MG63 (cell line): ENCODE data around the gene PPP2R2C. TPM values are rescaled to one million over a fixed set of nuclear protein-coding genes. Genes with fewer than 3 reads are reported as not detected.

ENCODE experiments used
- DNase-seq: peaks from one replicate; pipeline ENCODE4 v3.0.0-alpha.2; 2020
- H3K27me3 ChIP-seq: fragments of 250-450 bp; sonication (Bioruptor Pico); 2 replicates; pipeline ENCODE4 v1.5.1; 2020; ENCODE audit warnings: mild to moderate bottlenecking, moderate library complexity
- H3K36me3 ChIP-seq: fragments of 250-450 bp; sonication (Bioruptor Pico); 2 replicates; pipeline ENCODE4 v1.5.1; 2020; ENCODE audit warnings: mild to moderate bottlenecking, moderate library complexity
- H3K4me3 ChIP-seq: fragments of 250-450 bp; sonication (Bioruptor Pico); 2 replicates; pipeline ENCODE4 v1.5.1; 2020; ENCODE audit warnings: mild to moderate bottlenecking, moderate library complexity
- H3K9me3 ChIP-seq: fragments of 250-450 bp; sonication (Bioruptor Pico); 2 replicates; pipeline ENCODE4 v1.5.1; 2020; ENCODE audit warnings: mild to moderate bottlenecking, moderate library complexity
- total RNA-seq: library from RNA; depleted of rRNA; stranded (reverse); fragments of >200 nt; shearing (Covaris generic); gene quantifications from 2 replicates; pipeline ENCODE4 v1.2.3, GENCODE V29; 2014; ENCODE audit warnings: low replicate concordance

Gene PPP2R2C
- total RNA-seq, 1 experiment from 2014 or later = 3.3 TPM

DNA sequence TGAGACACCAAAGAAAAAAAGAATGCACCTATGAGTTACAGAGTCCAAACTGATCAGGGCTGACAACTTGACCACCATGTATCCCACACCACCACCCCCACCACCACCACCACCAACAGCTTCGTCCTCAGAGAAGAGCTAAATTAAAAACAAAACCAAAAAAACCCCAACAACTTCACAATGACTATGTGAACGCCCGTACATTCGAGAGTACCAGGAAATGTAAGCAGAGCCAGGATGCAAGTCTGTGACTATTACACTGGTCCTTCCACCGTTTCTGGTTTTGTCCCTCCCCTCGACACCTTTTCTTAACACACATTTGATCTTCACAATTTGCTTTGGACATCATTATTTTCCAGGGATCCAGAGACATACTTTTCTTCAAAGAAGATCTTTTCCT, 151.8 kb downstream of the PPP2R2C start:
- Histone ChIP-seq H3K9me3 (no peaks in the 10 kb centered on the region), H3K36me3 (no peaks in the 10 kb centered on the region), H3K27me3 (no peaks in the 10 kb centered on the region), H3K4me3 (no peak overlapping the region)
- no peak for DNase-seq

DNA sequence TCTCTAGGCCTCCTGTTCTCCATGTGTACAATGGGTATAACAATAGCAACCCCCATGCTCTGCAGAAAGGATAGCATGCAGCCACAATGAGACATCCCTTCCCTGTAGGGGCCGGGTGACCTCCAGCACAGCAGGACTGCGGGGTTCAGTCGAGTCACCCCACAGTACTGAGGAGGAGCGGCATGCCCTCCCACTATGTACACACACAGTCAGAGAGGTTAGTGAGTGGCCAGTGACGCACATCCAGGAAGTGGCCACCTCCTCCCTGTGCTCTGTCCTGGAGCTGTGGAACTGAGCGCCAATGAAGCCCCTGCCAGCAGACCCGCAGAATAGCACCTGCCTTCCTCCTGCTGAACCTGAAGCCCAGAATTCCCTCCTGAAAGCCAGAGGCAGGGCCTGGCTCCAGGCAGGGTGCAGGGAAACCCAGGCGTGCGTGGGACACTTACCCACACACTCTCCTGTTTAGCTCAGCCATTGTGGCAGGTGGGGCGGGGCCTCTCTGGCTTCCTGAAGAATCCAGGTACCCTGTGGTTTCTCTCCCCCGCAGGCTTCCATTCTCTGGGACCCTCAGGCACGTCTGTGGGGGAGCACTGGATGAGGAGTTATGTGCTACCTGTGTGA, 152.8 kb downstream of the PPP2R2C start:
- H3K9me3 ChIP-seq = no peaks in the 10 kb centered on the region
- H3K27me3 ChIP-seq = no peaks in the 10 kb centered on the region
- no peak overlapping the region for H3K4me3 ChIP-seq
- no peaks in the 10 kb centered on the region for H3K36me3 ChIP-seq
- DNase-seq = no peak

DNA sequence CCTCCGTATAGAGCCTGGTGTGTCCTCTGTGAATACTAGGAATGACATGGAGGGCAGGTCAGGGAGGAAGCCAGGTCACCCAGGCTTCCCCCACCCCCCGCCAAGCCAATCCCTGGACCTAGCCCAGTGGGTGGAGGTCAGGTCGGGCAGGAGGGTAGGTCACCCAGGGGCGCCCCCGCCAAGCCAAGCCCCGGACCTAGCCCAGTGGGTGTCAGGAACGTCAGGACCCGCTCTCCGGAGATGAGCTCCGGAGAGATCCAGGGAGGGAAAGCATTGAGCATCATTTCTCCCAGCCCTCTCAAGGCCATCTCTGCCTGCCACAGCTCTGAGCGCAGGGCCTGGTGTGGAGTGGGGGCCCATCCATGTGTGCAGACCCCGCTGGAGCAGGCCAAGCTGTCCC, 154.2 kb downstream of the PPP2R2C start:
- Histone ChIP-seq H3K36me3 (no peaks in the 10 kb centered on the region), H3K9me3 (no peaks in the 10 kb centered on the region), H3K27me3 (no peaks in the 10 kb centered on the region), H3K4me3 (no peak overlapping the region)
- no peak for DNase-seq

DNA sequence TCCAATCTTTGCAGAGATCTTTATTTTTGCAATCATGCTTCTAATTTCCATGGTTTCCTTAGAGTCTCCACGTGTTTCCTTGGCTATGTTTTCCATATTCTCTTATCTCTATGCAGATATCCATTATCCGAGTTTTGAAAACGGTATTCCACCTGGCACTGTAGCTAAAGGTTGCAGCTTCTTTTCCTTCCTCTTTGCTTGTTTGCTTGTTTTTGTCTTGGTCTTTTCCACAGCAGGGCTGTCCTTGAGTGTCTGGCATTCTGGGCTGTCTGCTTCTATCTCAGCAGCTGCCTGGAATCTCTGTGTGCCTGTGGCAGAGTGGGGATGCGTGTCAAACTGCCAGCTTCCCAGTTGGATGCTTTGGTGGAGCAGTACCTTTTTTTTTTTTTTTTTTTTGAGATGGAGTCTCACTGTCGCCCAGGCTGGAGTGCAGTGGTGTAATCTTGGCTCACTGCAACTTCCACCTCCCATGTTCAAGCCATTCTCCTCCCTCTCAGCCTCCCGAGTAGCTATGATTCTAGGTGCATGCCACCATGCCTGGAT, 155.9 kb downstream of the PPP2R2C start:
- no peaks in the 10 kb centered on the region for H3K9me3 ChIP-seq
- no peaks in the 10 kb centered on the region for H3K27me3 ChIP-seq
- no peaks in the 10 kb centered on the region for H3K36me3 ChIP-seq
- no peak overlapping the region for H3K4me3 ChIP-seq
- DNase-seq = no peak

DNA sequence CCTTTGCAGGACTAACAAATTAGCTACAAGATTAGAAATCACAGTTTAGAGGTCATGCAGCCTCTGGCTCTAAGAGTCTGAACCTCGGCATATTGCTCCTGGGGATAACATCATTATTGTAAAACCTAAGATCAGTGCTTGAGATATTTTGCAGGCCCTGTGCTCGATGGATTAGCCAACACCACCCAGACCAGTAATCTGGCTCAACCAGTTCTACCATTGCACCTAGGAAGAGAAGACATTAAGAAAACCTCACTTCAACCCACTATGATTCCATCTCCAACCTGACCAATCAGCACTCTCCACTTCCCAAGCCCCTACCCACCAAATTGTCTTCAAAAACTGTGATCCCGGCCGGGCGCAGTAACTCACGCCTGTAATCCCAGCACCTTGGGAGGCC, 159.2 kb downstream of the PPP2R2C start:
- Histone ChIP-seq H3K4me3 (no peak overlapping the region), H3K9me3 (no peaks in the 10 kb centered on the region), H3K27me3 (peaks cover 16% of the 10 kb centered on the region), H3K36me3 (no peaks in the 10 kb centered on the region)
- no peak for DNase-seq

DNA sequence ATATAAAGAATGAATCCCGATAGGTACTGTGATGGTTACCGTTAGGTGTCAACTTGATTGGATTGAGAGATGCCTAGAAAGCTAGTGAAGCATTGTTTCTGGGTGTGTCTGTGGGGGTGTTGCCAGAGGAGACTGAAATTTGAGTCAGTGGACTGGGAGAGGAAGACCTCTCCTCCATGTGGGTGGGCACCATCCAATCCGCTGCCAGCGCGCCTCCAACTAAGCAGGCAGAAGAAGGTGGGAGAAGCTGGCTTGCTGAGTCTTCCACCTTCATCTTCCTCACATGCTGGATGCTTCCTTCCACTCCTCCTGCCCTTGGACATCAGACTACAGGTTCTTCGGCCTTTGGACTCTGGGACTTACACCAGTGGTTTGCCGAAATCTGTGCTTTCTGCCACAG, 162.6 kb downstream of the PPP2R2C start:
- Histone ChIP-seq H3K27me3 (peaks cover 17% of the 10 kb centered on the region), H3K4me3 (no peak overlapping the region), H3K9me3 (no peaks in the 10 kb centered on the region), H3K36me3 (no peaks in the 10 kb centered on the region)
- DNase-seq = no peak

DNA sequence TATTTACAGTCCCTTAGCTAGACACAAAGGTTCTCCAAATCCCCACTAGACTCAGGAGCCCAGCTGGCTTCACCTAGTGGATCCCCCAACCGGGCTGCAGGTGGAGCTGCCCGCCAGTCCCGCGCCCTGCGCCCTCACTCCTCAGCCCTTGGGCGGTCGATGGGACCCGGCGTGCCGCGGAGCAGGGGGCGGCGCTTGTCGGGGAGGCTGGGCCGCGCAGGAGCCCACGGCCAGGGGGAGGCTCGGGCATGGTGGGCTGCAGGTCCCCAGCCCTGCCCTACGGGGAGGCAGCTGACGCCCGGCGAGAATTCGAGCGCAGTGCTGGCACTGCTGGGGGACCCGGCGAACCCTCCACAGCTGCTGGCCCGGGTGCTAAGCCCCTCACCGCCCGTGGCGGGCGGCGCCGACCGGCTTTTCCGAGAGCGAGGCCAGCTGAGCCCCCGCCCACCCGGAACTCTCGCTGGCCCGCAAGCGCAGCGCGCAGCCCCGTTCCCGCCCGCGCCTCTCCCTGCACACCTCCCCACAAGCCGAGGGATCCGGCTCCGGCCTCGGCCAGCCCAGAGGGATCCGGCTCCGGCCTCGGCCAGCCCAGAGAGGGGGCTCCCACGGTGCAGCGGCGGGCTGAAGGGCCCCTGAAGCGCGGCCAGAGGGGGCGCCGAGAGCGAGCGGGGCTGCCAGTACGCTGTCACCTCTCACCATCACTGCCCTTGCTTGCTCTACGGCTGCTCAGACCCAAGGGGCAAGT, 163.3 kb downstream of the PPP2R2C start:
- no peak for DNase-seq
- Histone ChIP-seq H3K4me3 (no peak overlapping the region), H3K36me3 (no peaks in the 10 kb centered on the region), H3K27me3 (peaks cover 17% of the 10 kb centered on the region), H3K9me3 (no peaks in the 10 kb centered on the region)

DNA sequence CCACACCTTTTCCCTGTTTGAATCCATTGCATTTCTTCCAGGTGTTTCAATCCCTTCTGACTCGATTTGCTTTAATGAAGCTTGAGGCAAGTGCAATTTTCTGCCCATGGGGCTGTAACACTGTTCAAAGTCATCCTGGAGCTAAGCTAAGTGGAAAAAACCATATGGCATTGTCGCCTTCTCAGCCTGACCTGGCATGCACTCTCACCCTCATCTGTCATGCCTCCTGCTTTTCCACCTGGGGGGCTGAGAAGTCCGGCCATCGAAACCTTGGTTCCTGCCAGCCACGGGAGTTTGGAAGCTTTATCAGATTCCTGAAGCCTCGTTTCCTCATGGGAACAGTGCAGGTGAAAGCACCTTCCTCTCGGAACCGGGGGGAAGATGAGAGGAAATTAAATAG, 164.5 kb downstream of the PPP2R2C start:
- no peak overlapping the region for H3K4me3 ChIP-seq
- peaks cover 17% of the 10 kb centered on the region for H3K27me3 ChIP-seq
- DNase-seq = no peak
- no peaks in the 10 kb centered on the region for H3K9me3 ChIP-seq
- no peaks in the 10 kb centered on the region for H3K36me3 ChIP-seq

DNA sequence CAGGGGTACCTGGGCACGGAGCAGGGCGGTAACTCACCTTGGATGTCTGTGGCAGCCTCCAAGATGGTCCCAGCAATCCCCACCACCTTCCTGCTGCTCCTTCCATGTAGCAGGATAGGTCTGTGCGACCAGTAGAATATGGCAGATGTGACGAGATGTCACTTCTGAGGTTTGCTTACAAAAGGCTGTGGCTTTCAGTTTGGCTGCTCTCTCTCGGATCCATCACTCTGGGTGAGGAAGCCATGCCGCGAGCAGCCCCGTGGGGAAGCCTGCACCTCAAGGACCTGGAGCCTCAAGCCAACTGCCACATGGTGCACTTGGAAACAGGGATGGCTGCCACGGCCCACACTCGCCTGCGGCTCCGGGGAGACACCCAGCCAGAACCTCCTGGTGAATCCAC, 165.2 kb downstream of the PPP2R2C start:
- no peak for DNase-seq
- Histone ChIP-seq H3K27me3 (peaks cover 17% of the 10 kb centered on the region), H3K36me3 (no peaks in the 10 kb centered on the region), H3K4me3 (no peak overlapping the region), H3K9me3 (no peaks in the 10 kb centered on the region)

DNA sequence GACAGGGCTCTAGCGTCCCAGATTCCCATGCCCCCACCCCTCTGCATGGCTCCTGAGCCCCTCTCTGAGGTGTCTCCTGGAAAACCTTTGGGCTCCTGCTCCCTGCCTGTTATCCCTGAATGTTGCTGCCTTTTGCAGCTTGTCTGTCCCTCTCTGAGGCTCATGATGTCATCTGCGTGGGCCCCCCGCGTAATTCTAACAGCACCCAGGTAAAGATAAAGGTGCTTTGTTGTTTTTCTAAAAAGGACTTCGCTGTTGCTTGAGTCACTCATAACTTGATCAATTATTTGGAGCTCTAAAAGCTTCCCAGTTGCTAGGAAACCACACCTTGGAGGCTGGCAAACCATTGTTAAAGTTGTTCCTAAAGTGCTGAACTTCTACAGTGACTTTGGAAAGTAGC, 166.1 kb downstream of the PPP2R2C start:
- Histone ChIP-seq H3K4me3 (no peak overlapping the region), H3K27me3 (peaks cover 17% of the 10 kb centered on the region), H3K36me3 (no peaks in the 10 kb centered on the region), H3K9me3 (no peaks in the 10 kb centered on the region)
- no peak for DNase-seq

DNA sequence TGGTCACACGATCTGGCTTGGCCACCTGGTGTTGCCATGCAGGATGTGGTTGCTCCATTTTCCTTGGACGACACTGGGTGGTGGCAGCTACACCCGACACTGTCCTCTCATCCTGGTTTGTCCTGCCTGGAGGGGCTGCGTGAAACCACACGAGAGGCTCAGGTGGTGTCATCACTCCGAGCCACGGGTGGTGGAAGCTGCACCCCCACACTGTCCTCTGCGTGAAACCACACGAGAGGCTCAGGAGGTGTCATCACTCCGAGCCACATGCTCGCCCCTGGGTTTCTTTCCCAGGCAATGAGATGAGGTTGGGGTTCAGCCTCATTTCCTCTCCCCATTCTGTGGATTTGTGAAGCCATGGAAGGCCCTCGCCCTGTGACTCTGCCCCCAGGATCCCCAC, 168.5 kb downstream of the PPP2R2C start:
- Histone ChIP-seq H3K4me3 (no peak overlapping the region), H3K27me3 (peaks cover 9% of the 10 kb centered on the region), H3K36me3 (no peaks in the 10 kb centered on the region), H3K9me3 (no peaks in the 10 kb centered on the region)
- DNase-seq = no peak

DNA sequence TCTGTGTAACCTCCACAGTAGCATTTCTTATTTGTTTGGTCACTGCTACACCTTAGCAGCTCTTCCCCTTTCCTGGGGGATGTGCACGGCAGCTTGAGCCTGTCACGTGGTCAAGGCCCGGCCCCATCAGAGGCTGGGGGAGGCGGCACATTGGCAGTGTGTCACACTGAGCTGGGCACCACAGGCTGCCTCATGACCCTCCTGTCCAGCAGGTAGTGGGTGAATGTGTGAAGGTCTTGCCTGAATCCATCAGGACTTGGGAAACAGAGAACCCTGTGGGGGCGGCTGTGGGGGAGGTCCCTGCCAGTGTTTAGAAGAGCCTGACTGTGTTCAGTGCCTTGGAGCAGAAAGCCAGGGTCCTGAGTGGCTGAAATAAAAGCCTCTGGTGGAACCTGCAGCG, 169.5 kb downstream of the PPP2R2C start:
- H3K4me3 ChIP-seq = no peak overlapping the region
- no peaks in the 10 kb centered on the region for H3K27me3 ChIP-seq
- no peaks in the 10 kb centered on the region for H3K9me3 ChIP-seq
- DNase-seq = no peak
- no peaks in the 10 kb centered on the region for H3K36me3 ChIP-seq

DNA sequence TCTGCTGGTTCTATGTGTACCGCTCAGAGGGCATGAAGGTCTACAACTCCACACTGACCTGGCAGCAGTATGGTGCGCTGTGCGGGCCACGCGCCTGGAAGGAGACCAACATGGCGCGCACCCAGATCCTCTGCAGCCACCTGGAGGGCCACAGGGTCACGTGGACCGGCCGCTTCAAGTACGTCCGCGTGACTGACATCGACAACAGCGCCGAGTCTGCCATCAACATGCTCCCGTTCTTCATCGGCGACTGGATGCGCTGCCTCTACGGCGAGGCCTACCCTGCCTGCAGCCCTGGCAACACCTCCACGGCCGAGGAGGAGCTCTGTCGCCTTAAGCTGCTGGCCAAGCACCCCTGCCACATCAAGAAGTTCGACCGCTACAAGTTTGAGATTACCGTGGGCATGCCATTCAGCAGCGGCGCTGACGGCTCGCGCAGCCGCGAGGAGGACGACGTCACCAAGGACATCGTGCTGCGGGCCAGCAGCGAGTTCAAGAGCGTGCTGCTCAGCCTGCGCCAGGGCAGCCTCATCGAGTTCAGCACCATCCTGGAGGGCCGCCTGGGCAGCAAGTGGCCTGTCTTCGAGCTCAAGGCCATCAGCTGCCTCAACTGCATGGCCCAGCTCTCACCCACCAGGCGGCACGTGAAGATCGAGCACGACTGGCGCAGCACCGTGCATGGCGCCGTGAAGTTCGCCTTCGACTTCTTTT, 170.5 kb downstream of the PPP2R2C start:
- Histone ChIP-seq H3K27me3 (no peaks in the 10 kb centered on the region), H3K36me3 (no peaks in the 10 kb centered on the region), H3K9me3 (no peaks in the 10 kb centered on the region), H3K4me3 (no peak overlapping the region)
- no peak for DNase-seq

DNA sequence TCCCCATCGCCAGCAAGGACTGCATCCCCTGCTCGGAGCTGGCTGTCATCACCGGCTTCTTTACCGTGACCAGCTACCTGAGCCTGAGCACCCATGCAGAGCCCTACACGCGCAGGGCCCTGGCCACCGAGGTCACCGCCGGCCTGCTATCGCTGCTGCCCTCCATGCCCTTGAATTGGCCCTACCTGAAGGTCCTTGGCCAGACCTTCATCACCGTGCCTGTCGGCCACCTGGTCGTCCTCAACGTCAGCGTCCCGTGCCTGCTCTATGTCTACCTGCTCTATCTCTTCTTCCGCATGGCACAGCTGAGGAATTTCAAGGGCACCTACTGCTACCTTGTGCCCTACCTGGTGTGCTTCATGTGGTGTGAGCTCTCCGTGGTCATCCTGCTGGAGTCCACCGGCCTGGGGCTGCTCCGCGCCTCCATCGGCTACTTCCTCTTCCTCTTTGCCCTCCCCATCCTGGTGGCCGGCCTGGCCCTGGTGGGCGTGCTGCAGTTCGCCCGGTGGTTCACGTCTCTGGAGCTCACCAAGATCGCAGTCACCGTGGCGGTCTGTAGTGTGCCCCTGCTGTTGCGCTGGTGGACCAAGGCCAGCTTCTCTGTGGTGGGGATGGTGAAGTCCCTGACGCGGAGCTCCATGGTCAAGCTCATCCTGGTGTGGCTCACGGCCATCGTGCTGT, 171.2 kb downstream of the PPP2R2C start:
- DNase-seq = no peak
- H3K9me3 ChIP-seq = no peaks in the 10 kb centered on the region
- no peaks in the 10 kb centered on the region for H3K36me3 ChIP-seq

DNA sequence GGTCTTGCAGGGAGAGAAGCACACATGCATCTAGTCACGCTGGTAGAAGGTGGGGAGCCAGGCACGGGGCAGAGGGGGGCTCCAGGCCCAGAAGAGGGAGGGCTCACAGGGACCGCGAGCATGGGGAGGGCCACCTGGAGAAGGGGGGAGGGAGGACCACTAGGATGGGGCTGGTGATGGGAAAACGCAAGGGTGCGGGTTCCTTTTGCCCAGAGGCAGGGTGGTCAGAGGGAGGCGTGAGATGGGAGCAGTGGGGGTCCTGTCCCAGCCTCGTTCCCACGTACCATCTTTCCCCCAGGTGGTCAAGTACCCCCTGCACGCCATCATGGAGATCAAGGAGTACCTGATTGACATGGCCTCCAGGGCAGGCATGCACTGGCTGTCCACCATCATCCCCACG, 172.1 kb downstream of the PPP2R2C start:
- Histone ChIP-seq H3K36me3 (no peaks in the 10 kb centered on the region), H3K27me3 (no peaks in the 10 kb centered on the region), H3K4me3 (no peak overlapping the region), H3K9me3 (no peaks in the 10 kb centered on the region)
- no peak for DNase-seq

More for the DNA sequence above, 171.2 kb downstream of the PPP2R2C start:
- no peaks in the 10 kb centered on the region for H3K27me3 ChIP-seq
- H3K4me3 ChIP-seq = no peak overlapping the region

DNA sequence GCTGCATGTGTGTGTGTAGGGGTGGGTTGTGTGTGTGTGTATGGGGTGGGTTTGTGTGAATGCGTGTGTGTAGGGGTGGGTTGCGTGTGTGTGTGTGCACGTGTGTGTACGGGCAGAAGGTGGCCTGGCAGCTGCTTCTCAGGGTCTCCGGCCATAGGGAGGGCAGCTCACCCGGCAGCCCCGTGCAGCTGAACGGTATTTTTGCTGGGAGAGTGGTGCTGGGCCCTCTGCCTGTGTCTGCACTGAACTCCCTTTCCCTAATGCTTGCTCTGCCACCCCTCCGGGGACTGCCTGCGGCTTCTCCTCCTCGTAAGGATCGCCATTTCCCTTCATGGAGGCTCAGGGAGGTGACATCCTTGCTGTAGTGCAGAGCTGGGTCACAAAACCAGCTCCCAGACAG, 172.5 kb downstream of the PPP2R2C start:
- Histone ChIP-seq H3K4me3 (no peak overlapping the region), H3K36me3 (no peaks in the 10 kb centered on the region), H3K9me3 (no peaks in the 10 kb centered on the region), H3K27me3 (no peaks in the 10 kb centered on the region)
- no peak for DNase-seq

DNA sequence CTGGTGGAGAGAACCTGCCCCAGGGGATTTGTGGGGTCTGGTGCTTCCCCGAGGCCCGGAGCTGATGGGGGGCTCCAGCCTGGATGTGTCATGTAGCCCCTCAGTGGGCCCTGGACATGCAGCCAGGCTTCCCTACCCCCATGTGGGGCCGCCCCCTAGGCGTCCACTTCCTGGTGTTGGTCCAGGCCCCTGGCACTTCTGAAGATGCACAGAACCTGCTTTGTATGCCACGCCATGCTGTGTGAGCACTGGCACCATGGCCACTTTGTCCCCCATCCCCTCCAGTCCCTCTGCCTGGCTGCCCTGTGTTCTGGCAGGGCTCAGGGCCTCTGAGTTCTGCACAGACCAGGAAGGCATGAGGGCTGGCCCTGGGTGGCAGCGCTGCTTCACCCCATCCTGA, 173.6 kb downstream of the PPP2R2C start:
- H3K9me3 ChIP-seq = no peaks in the 10 kb centered on the region
- no peaks in the 10 kb centered on the region for H3K36me3 ChIP-seq
- no peaks in the 10 kb centered on the region for H3K27me3 ChIP-seq
- no peak for DNase-seq
- H3K4me3 ChIP-seq = no peak overlapping the region
